Loucy (cell line): ENCODE measurements around the gene SHB.

Experiments
- CTCF ChIP-seq: fragments of 200-600 bp; sonication (generic); conservative IDR thresholded peaks from 2 replicates; pipeline ENCODE4 v1.5.1; 2014; ENCODE audit warnings: mild to moderate bottlenecking, antibody characterized with exemption, low read length
- EZH2phosphoT487 ChIP-seq: fragments of 200-600 bp; IDR thresholded peaks from 2 replicates; pipeline ENCODE4 v1.6.1; 2018; ENCODE audit warnings: antibody characterized with exemption, mild to moderate bottlenecking, moderate library complexity, borderline replicate concordance

GRCh38 chr9:37989701-37990100 is 79.3 kb downstream of the SHB start:
- no peak for TF ChIP-seq CTCF
- TF ChIP-seq EZH2phosphoT487: no peak
